ENCODE data around the gene GALNT18.

The GALNT18 gene

GRCh38 chr11:11577251-11577855, 44.5 kb downstream of the GALNT18 start:
- DNase-seq (ENCODE audit: low spot score) = no peak
- no peak for TF ChIP-seq CTCF (IDR thresholded peaks at IDR 0.05; ENCODE audit: extremely low read depth, missing control alignments)

GRCh38 chr11:11574373-11575287, 47.2 kb downstream of the GALNT18 start:
- DNase-seq (ENCODE audit: low spot score) = no peak
- no peak for TF ChIP-seq CTCF (IDR thresholded peaks at IDR 0.05; ENCODE audit: extremely low read depth, missing control alignments)

GRCh38 chr11:11572386-11572785, 49.4 kb downstream of the GALNT18 start:
- no peak for DNase-seq (ENCODE audit: low spot score)
- TF ChIP-seq CTCF (IDR thresholded peaks at IDR 0.05; ENCODE audit: extremely low read depth, missing control alignments) = no peak

GRCh38 chr11:11571893-11572292, 49.9 kb downstream of the GALNT18 start:
- no peak for TF ChIP-seq CTCF (IDR thresholded peaks at IDR 0.05; ENCODE audit: extremely low read depth, missing control alignments)
- DNase-seq (ENCODE audit: low spot score) = no peak

GRCh38 chr11:11570823-11571222, 51.0 kb downstream of the GALNT18 start:
- no peak for DNase-seq (ENCODE audit: low spot score)
- no peak for TF ChIP-seq CTCF (IDR thresholded peaks at IDR 0.05; ENCODE audit: extremely low read depth, missing control alignments)

- DNase-seq (ENCODE audit: low spot score) = no peak
- TF ChIP-seq CTCF (IDR thresholded peaks at IDR 0.05; ENCODE audit: extremely low read depth, missing control alignments) = no peak
Measured at GRCh38 chr11:11569936-11570491, 51.8 kb downstream of the GALNT18 start.

- no peak for TF ChIP-seq CTCF (IDR thresholded peaks at IDR 0.05; ENCODE audit: extremely low read depth, missing control alignments)
- DNase-seq (ENCODE audit: low spot score) = no peak
Measured at GRCh38 chr11:11568651-11569229, 53.1 kb downstream of the GALNT18 start.
